ENCODE measurements around the gene ZFTA.
"Not testable (repeated sequence)": the region's sequence is repeated elsewhere in the genome, so short reads cannot be mapped to it uniquely, and the experiment has no call there.

The ZFTA gene

GRCh38 chr11:63779039-63779438 is 10.5 kb upstream of the ZFTA start:
- DNase-seq (ENCODE audit: low read depth in 4 of 4, low spot score in 1 of 4): no peak

GRCh38 chr11:63775191-63775590 is 6.6 kb upstream of the ZFTA start:
- no peak for DNase-seq (ENCODE audit: low read depth in 4 of 4, low spot score in 1 of 4)

DNA sequence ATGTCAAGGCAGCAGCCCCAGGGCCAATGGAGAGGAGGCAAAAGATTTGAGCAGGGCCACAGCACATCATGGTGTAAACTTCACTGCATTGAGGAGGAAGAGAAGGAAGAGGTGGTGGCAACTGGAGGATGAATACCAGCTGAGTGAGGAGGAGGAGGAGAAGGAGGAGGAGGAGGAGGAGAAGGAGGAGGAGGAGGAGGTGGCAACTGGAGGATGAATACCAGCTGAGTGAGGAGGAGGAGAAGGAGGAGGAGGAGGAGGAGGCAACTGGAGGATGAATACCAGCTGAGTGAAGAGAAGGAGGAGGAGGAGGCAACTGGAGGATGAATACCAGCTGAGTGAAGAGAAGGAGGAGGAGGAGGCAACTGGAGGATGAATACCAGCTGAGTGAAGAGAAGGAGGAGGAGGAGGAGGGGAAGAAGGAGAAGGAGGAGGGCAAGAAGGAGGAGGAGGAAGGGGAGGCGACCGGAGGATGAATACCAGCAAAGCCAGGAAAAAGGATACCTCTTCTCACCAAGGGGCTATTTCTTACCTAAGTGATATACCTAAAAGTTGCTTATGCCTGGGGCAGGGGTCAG is 3.3 kb upstream of the ZFTA start:
- not testable (repeated sequence) for DNase-seq (ENCODE audit: low read depth in 4 of 4, low spot score in 1 of 4)

DNA sequence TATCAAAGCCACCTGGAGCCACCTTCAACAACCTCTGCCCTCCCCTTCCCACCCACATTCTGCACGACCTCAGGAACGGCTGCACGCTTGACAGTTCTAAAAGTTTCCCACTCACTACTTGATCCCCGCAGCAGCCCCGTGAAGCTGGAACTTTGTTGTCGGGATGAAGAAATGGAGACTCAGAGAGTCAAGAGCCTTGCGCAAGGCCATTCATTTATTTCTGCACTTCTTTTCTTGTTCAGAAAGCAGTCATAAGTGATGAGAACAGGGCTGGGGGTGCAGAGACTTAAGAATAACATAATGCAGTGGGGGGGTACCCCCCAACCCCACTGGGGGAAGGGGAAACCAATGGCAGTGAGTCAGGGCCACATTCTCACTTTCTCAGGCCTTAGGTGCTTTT is 2.2 kb upstream of the ZFTA start:
- no peak for DNase-seq (ENCODE audit: low read depth in 4 of 4, low spot score in 1 of 4)

DNA sequence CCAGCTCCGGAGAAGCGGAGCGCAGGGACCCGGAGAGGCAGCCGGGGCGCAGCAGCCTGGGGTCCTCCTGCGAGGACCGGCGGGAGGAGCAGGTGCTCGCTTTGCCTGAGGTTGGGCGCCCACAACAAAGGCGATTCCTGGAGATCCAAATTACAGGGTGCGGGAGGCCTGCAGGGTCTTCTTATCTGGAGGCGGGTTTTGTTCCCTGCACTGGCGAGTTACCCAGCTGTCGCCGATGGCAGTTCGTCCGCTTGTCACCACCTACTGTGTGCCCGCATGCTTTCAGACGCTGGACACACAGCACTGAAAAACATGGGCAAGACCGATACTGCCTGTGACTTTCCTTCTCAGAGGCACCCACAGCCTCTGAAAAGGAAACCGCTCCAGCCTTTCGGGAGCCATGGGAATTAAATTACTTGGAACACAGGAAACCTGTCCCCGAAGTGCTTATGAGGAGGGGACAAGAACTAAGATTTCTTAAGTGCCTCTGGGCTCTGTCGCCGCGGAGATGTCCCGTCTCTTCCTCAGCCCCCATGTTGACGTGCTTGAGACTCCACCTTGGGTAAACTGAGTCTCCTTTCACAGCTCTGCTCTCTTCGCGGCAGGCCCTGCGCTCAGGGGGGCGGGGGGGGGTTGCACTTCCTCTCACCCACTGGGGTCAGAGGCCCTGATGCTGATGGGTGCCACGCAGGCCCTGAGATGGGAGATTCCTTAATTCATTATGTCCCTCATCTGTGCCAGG is 1.3 kb upstream of the ZFTA start:
- no peak for DNase-seq (ENCODE audit: low read depth in 4 of 4, low spot score in 1 of 4)

DNA sequence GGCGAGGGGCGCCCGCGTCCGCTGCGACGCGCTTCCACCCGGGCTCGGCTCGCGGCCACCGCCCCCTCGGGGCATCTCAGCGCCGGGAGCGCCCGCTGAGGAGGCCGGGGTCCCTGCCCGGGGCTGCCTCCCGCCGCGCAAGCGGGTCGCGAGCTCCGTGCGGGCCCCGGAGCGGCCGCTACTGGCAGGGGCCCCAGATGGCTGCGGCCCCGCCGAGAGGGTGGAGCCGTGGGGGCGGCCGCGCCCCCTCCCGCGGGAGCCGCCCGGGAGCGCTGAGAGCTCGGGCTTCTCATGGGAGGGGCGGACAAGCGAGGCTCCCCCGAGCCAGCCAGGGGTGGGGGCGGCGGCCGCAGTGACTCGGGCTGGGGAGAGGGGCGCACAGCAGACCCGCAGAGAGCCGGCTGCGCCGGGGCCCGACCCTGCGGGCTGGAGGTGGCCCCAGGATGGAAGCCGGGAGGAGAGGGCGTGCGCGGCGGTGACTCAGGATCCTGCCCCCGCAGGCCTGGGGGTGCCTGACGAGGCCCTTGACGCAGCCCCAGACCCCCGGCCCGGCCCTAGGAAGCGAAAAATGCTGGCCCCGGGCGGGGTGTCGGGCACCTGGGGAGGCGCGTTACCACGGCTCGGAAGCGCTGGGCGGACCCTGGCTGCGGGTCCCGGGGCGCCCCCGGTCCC is 603 bp upstream of the ZFTA start:
- DNase-seq (ENCODE audit: low read depth in 4 of 4, low spot score in 1 of 4): peak in 1 of 4 experiments; percentile 14

GRCh38 chr11:63767565-63768236 is 874 bp downstream of the ZFTA start:
- DNase-seq (ENCODE audit: low read depth in 4 of 4, low spot score in 1 of 4): no peak

- no peak for DNase-seq (ENCODE audit: low read depth in 4 of 4, low spot score in 1 of 4)
These were observed 1.4 kb downstream of the ZFTA start for GRCh38 chr11:63767267-63767564.

GRCh38 chr11:63766531-63767235 is 1.9 kb downstream of the ZFTA start:
- DNase-seq (ENCODE audit: low read depth in 4 of 4, low spot score in 1 of 4): no peak

DNA sequence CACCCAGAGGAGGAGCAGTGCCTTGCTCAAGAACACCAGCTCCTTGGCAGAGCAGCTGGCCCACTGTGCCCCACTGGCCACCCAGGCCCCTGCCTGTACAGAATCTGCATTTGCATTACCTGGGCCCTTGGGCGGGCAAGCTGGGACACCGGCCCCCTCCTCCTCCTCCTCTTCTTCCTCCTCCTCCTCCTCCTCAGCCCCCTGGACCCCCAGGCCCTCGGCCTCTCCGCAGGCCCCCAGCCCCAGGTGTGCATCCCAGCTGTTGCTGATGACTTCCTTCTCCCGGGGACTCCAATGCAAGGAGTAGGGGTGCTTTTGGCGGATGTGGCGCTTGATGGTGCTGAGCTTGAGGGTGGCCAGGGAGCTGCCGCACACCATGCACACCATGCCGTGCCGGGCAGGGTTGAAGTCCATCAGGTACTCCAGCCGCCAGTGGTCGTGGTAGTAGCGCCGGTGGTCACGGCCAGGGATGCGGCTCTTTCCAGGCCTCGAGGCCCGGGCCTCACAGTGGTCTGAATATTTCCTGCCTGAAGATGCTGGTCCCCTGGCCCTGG is 2.8 kb downstream of the ZFTA start:
- DNase-seq (ENCODE audit: low read depth in 4 of 4, low spot score in 1 of 4): no peak

GRCh38 chr11:63764679-63765647 is 3.6 kb downstream of the ZFTA start:
- no peak for DNase-seq (ENCODE audit: low read depth in 4 of 4, low spot score in 1 of 4)

- DNase-seq (ENCODE audit: low read depth in 4 of 4, low spot score in 1 of 4): no peak
These were observed 4.3 kb downstream of the ZFTA start for GRCh38 chr11:63764340-63764678.

DNA sequence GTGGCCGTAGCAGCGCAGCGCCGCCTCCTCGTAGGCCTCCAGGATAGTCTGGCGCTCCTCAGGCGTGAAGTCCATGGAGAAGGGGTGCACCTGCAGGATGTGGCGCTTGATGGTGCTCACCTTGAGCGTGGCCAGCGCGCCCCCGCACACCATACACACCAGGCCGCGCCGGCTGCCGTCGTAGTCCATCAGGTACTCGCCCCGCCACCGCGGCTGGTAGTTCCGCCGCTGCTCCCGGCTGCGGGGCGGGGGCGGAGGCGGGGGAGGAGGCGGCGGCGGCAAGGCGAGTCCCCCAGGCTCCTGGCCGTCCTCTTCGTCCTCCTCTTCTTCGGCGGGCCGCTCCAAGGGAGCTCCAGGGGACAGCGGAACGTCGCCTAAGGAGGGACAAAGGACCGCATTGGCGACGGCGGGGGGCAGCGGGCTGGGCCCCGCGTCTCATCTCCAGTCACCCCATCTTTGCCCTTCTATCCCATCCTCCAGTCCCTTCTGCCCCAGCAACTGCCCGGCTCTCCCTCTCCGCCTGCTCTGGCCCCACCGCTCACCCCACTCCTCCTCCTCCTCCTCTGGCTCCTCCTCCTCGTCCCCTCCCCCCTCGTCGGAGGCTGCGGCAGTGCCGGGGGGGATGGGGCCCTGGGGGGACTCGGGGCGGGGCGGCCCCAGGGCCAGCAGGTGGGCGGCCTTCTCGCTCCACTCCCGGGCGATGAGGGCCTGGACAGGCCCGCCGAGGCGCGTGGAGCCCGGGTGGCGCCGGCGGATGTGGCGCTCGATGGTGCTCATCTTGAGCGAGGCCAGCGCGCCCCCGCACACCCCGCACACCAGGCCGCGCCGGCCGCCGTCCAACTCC is 4.9 kb downstream of the ZFTA start:
- DNase-seq (ENCODE audit: low read depth in 4 of 4, low spot score in 1 of 4): no peak

DNA sequence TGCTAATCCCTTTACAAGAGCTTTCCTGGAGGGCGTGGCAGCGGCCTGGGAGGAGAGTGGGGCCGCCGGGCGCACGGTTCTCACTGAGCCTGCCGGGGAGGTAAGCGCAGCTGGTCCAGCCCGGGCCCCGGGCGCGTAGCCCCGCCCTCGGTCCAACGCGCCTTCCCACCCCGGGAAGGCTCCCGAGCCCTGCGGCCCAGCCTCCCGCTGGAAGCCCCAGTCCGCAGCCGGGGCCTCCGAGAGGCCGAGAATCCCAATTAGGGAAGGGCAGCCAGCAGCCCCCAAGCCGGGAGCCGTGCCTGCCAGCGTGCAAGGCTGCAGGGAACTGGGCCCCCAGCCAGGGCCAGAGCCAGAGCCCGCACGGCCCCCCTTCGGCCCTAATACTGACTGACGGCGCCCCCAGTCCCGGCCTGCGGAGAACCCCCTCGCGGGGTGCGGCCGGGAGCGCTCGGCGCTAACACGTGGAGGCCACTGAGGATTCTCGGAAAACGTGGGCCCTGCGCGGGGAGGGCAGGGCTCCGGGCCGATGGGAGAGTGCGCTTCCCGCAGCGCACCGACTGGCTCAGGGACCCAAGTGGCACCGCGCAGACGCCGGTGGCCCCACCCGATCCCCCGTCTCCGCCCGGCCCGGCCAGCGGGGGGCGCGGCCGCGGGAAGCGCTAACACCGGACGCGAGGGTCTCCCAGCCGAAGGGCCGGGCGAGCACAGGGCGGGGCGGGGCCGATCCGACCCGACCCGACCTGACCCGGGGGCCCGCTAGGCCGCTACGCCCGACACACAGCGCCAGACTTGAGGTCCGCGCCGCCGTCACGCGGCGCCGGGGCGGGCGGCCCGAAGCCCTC is 5.7 kb downstream of the ZFTA start:
- DNase-seq (ENCODE audit: low read depth in 4 of 4, low spot score in 1 of 4): no peak

DNA sequence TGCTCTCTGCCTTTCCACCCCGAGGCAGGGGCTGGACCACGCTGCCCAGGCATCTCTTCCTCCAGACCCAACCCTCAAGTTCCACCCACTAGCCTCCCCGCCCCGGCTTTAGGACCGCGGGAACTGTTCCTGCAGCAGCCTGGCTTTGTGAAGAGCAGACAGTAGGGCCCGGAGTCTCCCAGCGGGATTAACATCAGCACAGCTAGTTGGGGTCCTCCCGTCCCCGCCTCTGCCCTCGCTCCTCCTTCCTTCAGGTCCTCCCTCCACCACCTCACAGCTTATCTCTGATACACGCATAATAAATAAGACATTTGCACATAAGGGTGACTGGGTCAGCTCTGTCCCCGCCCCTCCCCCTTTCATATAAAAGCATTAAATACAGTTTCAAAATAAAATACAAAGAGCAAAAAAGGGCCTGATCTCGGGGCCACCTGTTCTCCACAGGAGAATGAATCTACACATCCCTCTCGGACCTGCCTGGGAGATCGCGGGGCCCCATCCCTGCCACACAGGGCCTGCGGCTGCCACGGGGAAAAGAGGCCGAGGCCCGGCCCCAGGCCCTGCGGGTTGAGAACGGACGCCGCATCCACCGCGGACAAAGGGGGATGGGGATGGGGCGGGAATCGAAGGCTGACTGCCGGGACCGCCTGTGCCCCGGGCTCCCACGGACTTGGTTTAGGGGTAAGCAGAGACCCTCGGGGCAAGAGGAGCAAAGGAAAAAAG is 6.5 kb downstream of the ZFTA start:
- DNase-seq (ENCODE audit: low read depth in 4 of 4, low spot score in 1 of 4): no peak

DNA sequence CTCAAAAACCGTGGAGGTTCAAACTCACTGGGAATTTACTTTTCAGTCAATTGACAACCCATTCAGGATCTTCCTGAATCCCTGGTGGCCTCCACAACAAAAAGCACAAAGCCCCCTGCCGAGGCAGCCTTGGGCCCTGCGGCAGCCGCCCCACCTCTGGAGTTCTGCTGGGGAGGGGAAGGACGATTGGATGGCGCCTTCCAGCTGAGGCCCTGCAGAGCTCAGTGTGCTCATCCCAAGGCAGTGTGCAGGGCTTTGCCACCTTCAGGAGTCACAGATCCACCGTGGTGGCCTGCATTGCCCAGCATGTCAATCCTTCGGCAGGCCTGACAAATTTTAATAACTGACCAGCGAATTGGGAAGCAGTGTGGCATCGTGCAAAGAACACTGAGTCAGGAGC is 7.4 kb downstream of the ZFTA start:
- DNase-seq (ENCODE audit: low read depth in 4 of 4, low spot score in 1 of 4): no peak

GRCh38 chr11:63760487-63761079 is 8.0 kb downstream of the ZFTA start:
- DNase-seq (ENCODE audit: low read depth in 4 of 4, low spot score in 1 of 4): no peak
